ENCODE results near the gene MYL4.
A peak's percentile ranks its signal among the peaks of the same experiment; 100 is the strongest.
"Not testable (repeated sequence)": the region's sequence is repeated elsewhere in the genome, so short reads cannot be mapped to it uniquely, and the experiment has no call there.

The MYL4 gene

GRCh38 chr17:47193931-47194511, 15.1 kb upstream of the MYL4 start:
- DNase-seq, result no peak

- no peak for DNase-seq
Observed at GRCh38 chr17:47197821-47198220, 11.3 kb upstream of the MYL4 start.

GRCh38 chr17:47199627-47200324, 9.4 kb upstream of the MYL4 start:
- no peak for DNase-seq

- no peak for DNase-seq
Observed at GRCh38 chr17:47200325-47200664, 8.9 kb upstream of the MYL4 start.

GRCh38 chr17:47201166-47201565, 8.0 kb upstream of the MYL4 start:
- no peak for DNase-seq

GRCh38 chr17:47203984-47204721, 5.0 kb upstream of the MYL4 start:
- no peak for DNase-seq

GRCh38 chr17:47204722-47205418, 4.3 kb upstream of the MYL4 start:
- DNase-seq, result no peak

GRCh38 chr17:47205419-47205963, 3.7 kb upstream of the MYL4 start:
- no peak for DNase-seq

GRCh38 chr17:47207143-47208067, 1.7 kb upstream of the MYL4 start:
- no peak for DNase-seq

- no peak for DNase-seq
Observed at GRCh38 chr17:47209499-47209898, 351 bp downstream of the MYL4 start.

GRCh38 chr17:47210105-47210504, 957 bp downstream of the MYL4 start:
- no peak for DNase-seq

GRCh38 chr17:47210779-47211178, 1.6 kb downstream of the MYL4 start:
- DNase-seq, result no peak

- no peak for DNase-seq
Observed at GRCh38 chr17:47212458-47212857, 3.3 kb downstream of the MYL4 start.

GRCh38 chr17:47213540-47213939, 4.4 kb downstream of the MYL4 start:
- no peak for DNase-seq

GRCh38 chr17:47214931-47215330, 5.8 kb downstream of the MYL4 start:
- DNase-seq, result no peak

GRCh38 chr17:47216821-47217220, 7.7 kb downstream of the MYL4 start:
- not testable (repeated sequence) for DNase-seq

- not testable (repeated sequence) for DNase-seq
Observed at GRCh38 chr17:47217279-47217678, 8.1 kb downstream of the MYL4 start.

GRCh38 chr17:47218896-47219430, 9.8 kb downstream of the MYL4 start:
- no peak for DNase-seq

- no peak for DNase-seq
Observed at GRCh38 chr17:47219621-47220475, 10.7 kb downstream of the MYL4 start.

- no peak for DNase-seq
Observed at GRCh38 chr17:47220531-47220999, 11.4 kb downstream of the MYL4 start.

GRCh38 chr17:47221154-47221553, 12.0 kb downstream of the MYL4 start:
- DNase-seq, result peak; percentile 36

Data from NCI-H146 (cell line).